ENCODE results near the gene NUP160.
"Not testable (repeated sequence)": the region's sequence is repeated elsewhere in the genome, so short reads cannot be mapped to it uniquely, and the experiment has no call there.

The NUP160 gene

GRCh38 chr11:47869544-47870393 is 21.6 kb upstream of the NUP160 start:
- Histone ChIP-seq H3K9ac (no peak overlapping the region), H3K79me2 (ENCODE audit: insufficient read depth, low read depth) (no peaks in the 10 kb centered on the region), H3K27me3 (ENCODE audit: insufficient read depth, low read depth) (no peaks in the 10 kb centered on the region), H4K20me1 (ENCODE audit: insufficient read depth) (no peaks in the 10 kb centered on the region), H3K4me2 (no peak overlapping the region), H3K36me3 (ENCODE audit: insufficient read depth) (no peaks in the 10 kb centered on the region), H3K4me1 (ENCODE audit: low read depth, poor library complexity, severe bottlenecking) (no peaks in the 10 kb centered on the region), H3K27ac (no peak overlapping the region), H2AFZ (ENCODE audit: low read depth) (no peak overlapping the region), H3K4me3 (IDR thresholded peaks at IDR 0.05; ENCODE audit: insufficient read depth, low read depth, low read length) (no peak overlapping the region)
- TF ChIP-seq CTCF (conservative IDR thresholded peaks at IDR 0.05; ENCODE audit: low read depth, low read length) = no peak

GRCh38 chr11:47867823-47868222 is 19.7 kb upstream of the NUP160 start:
- H3K79me2 ChIP-seq (ENCODE audit: insufficient read depth, low read depth) = no peaks in the 10 kb centered on the region
- no peak overlapping the region for H3K9ac ChIP-seq
- peaks cover 9% of the 10 kb centered on the region for H3K4me1 ChIP-seq (ENCODE audit: low read depth, poor library complexity, severe bottlenecking)
- TF ChIP-seq CTCF (conservative IDR thresholded peaks at IDR 0.05; ENCODE audit: low read depth, low read length) = no peak
- no peak overlapping the region for H3K4me3 ChIP-seq (IDR thresholded peaks at IDR 0.05; ENCODE audit: insufficient read depth, low read depth, low read length)
- no peaks in the 10 kb centered on the region for H3K27me3 ChIP-seq (ENCODE audit: insufficient read depth, low read depth)
- no peak overlapping the region for H3K4me2 ChIP-seq
- no peak overlapping the region for H2AFZ ChIP-seq (ENCODE audit: low read depth)
- no peaks in the 10 kb centered on the region for H3K36me3 ChIP-seq (ENCODE audit: insufficient read depth)
- no peak overlapping the region for H3K27ac ChIP-seq
- no peaks in the 10 kb centered on the region for H4K20me1 ChIP-seq (ENCODE audit: insufficient read depth)

- not testable (repeated sequence) for H3K27ac ChIP-seq; H3K27me3 ChIP-seq (ENCODE audit: insufficient read depth, low read depth); H4K20me1 ChIP-seq (ENCODE audit: insufficient read depth); H3K79me2 ChIP-seq (ENCODE audit: insufficient read depth, low read depth); H3K36me3 ChIP-seq (ENCODE audit: insufficient read depth); H3K4me2 ChIP-seq; H2AFZ ChIP-seq (ENCODE audit: low read depth); H3K9ac ChIP-seq; H3K4me3 ChIP-seq (IDR thresholded peaks at IDR 0.05; ENCODE audit: insufficient read depth, low read depth, low read length)
- peaks cover 13% of the 10 kb centered on the region for H3K4me1 ChIP-seq (ENCODE audit: low read depth, poor library complexity, severe bottlenecking)
These were observed 18.7 kb upstream of the NUP160 start for GRCh38 chr11:47866892-47867291.

DNA sequence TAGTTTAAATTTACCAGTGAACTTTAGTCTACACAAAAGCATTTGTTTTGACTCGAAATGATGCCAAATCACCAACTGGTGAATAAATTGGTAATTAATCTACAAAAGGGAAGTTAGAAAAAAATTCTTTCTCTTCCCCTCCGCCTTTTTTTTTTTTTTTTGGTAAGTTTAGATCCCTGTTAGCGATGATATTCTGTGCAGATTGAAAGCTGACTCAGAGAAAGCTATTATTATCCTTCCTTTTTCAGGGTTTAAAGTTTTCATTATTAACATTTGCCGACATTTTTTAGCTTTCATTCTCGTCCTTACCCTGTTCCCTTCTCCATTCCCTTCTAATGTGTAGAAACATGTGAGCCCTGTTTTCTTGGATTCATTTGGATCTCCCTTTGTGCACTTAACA is 16.8 kb upstream of the NUP160 start:
- no peaks in the 10 kb centered on the region for H4K20me1 ChIP-seq (ENCODE audit: insufficient read depth)
- H3K4me1 ChIP-seq (ENCODE audit: low read depth, poor library complexity, severe bottlenecking) = peaks cover 18% of the 10 kb centered on the region
- TF ChIP-seq CTCF (conservative IDR thresholded peaks at IDR 0.05; ENCODE audit: low read depth, low read length) = no peak
- H3K27ac ChIP-seq = no peak overlapping the region
- no peak overlapping the region for H3K4me2 ChIP-seq
- H2AFZ ChIP-seq (ENCODE audit: low read depth) = no peak overlapping the region
- no peak overlapping the region for H3K9ac ChIP-seq
- no peaks in the 10 kb centered on the region for H3K79me2 ChIP-seq (ENCODE audit: insufficient read depth, low read depth)
- H3K27me3 ChIP-seq (ENCODE audit: insufficient read depth, low read depth) = no peaks in the 10 kb centered on the region
- H3K4me3 ChIP-seq (IDR thresholded peaks at IDR 0.05; ENCODE audit: insufficient read depth, low read depth, low read length) = no peak overlapping the region
- no peaks in the 10 kb centered on the region for H3K36me3 ChIP-seq (ENCODE audit: insufficient read depth)

DNA sequence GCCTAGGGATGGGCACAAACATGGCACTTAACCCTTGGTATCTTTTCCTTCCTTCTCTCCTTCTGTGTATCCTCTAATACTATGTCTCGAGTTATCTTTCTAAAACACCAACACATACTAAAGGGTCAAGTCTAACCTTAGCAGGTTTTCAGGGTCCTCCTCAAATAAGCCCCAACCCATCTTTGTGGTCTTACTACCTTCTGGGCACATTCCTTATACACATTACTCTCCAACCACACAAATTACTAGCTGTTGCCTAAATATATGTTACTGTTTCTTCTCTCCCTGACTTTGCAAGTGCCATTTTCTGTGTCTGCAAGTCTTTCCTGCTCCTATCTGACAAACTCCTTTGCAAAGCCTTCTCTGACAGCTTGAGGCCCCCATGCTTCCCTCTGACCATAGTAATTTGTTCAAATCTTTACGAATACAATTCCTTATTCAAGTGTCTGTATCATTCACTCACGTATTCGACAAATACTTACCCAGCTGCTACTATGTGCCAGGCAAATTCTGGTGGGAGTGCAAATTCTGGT is 15.8 kb upstream of the NUP160 start:
- Histone ChIP-seq H3K4me3 (IDR thresholded peaks at IDR 0.05; ENCODE audit: insufficient read depth, low read depth, low read length) (no peak overlapping the region), H3K27me3 (ENCODE audit: insufficient read depth, low read depth) (no peaks in the 10 kb centered on the region), H3K79me2 (ENCODE audit: insufficient read depth, low read depth) (no peaks in the 10 kb centered on the region), H4K20me1 (ENCODE audit: insufficient read depth) (no peaks in the 10 kb centered on the region), H3K36me3 (ENCODE audit: insufficient read depth) (no peaks in the 10 kb centered on the region), H2AFZ (ENCODE audit: low read depth) (no peak overlapping the region), H3K4me2 (no peak overlapping the region), H3K9ac (no peak overlapping the region), H3K4me1 (ENCODE audit: low read depth, poor library complexity, severe bottlenecking) (peaks cover 18% of the 10 kb centered on the region), H3K27ac (no peak overlapping the region)
- no peak for TF ChIP-seq CTCF (conservative IDR thresholded peaks at IDR 0.05; ENCODE audit: low read depth, low read length)

Data from KMS-11 (cell line).